Measurements from ENCODE around the gene BOK. TPM values are rescaled to one million over a fixed set of nuclear protein-coding genes. Genes with fewer than 3 reads are reported as not detected.
"Not testable (repeated sequence)": the region's sequence is repeated elsewhere in the genome, so short reads cannot be mapped to it uniquely, and the experiment has no call there.

Gene BOK
- total RNA-seq, 3 donors from 2014 or later = 6.7 to 25.5 (median 7.4) TPM

GRCh38 chr2:241564596-241565410, 6.3 kb downstream of the BOK start:
- H3K4me3 ChIP-seq = no peak overlapping the region
- peak in 1 of 3 donors; percentile 47 for DNase-seq
- no peak for ATAC-seq
- no peak for TF ChIP-seq CTCF (IDR thresholded peaks at IDR 0.05)
- no peaks in the 10 kb centered on the region for H3K36me3 ChIP-seq (ENCODE audit: low read depth)
- H3K4me1 ChIP-seq (ENCODE audit: low read depth) = no peaks in the 10 kb centered on the region
- intact Hi-C loops (cut with DNase I, micrococcal nuclease) = no loop called here
- H3K9me3 ChIP-seq = no peaks in the 10 kb centered on the region

GRCh38 chr2:241565411-241565810, 6.9 kb downstream of the BOK start:
- Histone ChIP-seq H3K36me3 (ENCODE audit: low read depth) (no peaks in the 10 kb centered on the region), H3K9me3 (no peaks in the 10 kb centered on the region), H3K4me1 (ENCODE audit: low read depth) (no peaks in the 10 kb centered on the region), H3K4me3 (no peak overlapping the region)
- DNase-seq = no peak
- intact Hi-C loops (cut with DNase I, micrococcal nuclease) = no loop called here
- ATAC-seq = no peak
- TF ChIP-seq CTCF (IDR thresholded peaks at IDR 0.05) = no peak

- peak in 1 of 3 donors; percentile 5 for DNase-seq
- H3K4me1 ChIP-seq (ENCODE audit: low read depth); intact Hi-C loops (cut with DNase I, micrococcal nuclease); ATAC-seq; H3K4me3 ChIP-seq; H3K36me3 ChIP-seq (ENCODE audit: low read depth); H3K9me3 ChIP-seq: not testable (repeated sequence)
Observed at GRCh38 chr2:241566021-241566420, 7.5 kb downstream of the BOK start.

- no peaks in the 10 kb centered on the region for H3K9me3 ChIP-seq
- no peak overlapping the region for H3K4me3 ChIP-seq
- H3K36me3 ChIP-seq (ENCODE audit: low read depth) = no peaks in the 10 kb centered on the region
- ATAC-seq = no peak
- DNase-seq = peak in 1 of 3 donors; percentile 2
- intact Hi-C loops (cut with DNase I, micrococcal nuclease) = no loop called here
- H3K4me1 ChIP-seq (ENCODE audit: low read depth) = no peaks in the 10 kb centered on the region
- no peak for TF ChIP-seq CTCF (IDR thresholded peaks at IDR 0.05)
Observed at GRCh38 chr2:241566468-241566867, 7.9 kb downstream of the BOK start.

- H3K4me3 ChIP-seq; intact Hi-C loops (cut with DNase I, micrococcal nuclease); H3K36me3 ChIP-seq (ENCODE audit: low read depth); H3K9me3 ChIP-seq; ATAC-seq; H3K4me1 ChIP-seq (ENCODE audit: low read depth): not testable (repeated sequence)
- DNase-seq = peak in 1 of 3 donors; percentile 28
Observed at GRCh38 chr2:241567266-241567665, 8.7 kb downstream of the BOK start.

GRCh38 chr2:241567776-241568175, 9.2 kb downstream of the BOK start:
- Histone ChIP-seq H3K9me3 (no peaks in the 10 kb centered on the region), H3K36me3 (ENCODE audit: low read depth) (no peaks in the 10 kb centered on the region), H3K4me1 (ENCODE audit: low read depth) (no peaks in the 10 kb centered on the region), H3K4me3 (no peak overlapping the region)
- no peak for TF ChIP-seq CTCF (IDR thresholded peaks at IDR 0.05)
- DNase-seq = peak in 2 of 3 donors; percentile 6 to 27
- intact Hi-C loops (cut with DNase I, micrococcal nuclease) = no loop called here
- ATAC-seq = no peak
